ENCODE measurements around the gene FYB1. TPM values are rescaled to one million over a fixed set of nuclear protein-coding genes. Genes with fewer than 3 reads are reported as not detected.

The FYB1 gene
- total RNA-seq, 1 experiment from 2014 or later: 0.52 TPM

DNA sequence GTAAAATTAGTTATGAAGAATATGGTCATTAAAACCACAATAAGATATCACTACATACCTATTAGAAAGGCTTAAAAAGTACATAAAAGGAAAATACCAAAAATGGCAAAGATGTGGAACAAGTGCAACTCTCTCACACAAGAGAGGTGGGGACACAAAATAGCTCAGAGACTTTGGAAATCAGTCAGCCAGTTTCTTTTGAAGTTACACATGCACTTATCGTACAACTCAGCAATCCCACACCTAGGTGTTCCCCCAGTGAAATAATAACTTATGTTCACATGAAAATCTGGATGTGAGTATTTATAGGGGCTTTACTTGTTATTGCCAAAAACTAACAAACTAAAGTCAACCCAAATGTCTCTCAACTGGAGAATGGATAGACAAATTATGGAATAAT, 135.4 kb downstream of the FYB1 start:
- Mint-ChIP-seq H3K27me3 (ENCODE audit: low read depth) (no peaks in the 10 kb centered on the region), H3K36me3 (no peaks in the 10 kb centered on the region), H3K9me3 (0 out of 2 replicates have a peak, but pooled peaks cover 3% of the 10 kb centered on the region), H3K4me3 (no peak overlapping the region), H3K4me1 (0 out of 2 replicates have a peak, but pooled peaks cover 6% of the 10 kb centered on the region), H3K27ac (no peak overlapping the region)
- CTCF ChIA-PET: no interaction called here
- POLR2A ChIA-PET: interaction anchor here (0.6 kb wide), 1 partner anchor 134 kb away, joined by 3 read pairs; no protein-coding TSS in a partner anchor
- no peak for ATAC-seq
- no peak for DNase-seq (ENCODE audit: low spot score)
- TF ChIP-seq, protein P1, sequence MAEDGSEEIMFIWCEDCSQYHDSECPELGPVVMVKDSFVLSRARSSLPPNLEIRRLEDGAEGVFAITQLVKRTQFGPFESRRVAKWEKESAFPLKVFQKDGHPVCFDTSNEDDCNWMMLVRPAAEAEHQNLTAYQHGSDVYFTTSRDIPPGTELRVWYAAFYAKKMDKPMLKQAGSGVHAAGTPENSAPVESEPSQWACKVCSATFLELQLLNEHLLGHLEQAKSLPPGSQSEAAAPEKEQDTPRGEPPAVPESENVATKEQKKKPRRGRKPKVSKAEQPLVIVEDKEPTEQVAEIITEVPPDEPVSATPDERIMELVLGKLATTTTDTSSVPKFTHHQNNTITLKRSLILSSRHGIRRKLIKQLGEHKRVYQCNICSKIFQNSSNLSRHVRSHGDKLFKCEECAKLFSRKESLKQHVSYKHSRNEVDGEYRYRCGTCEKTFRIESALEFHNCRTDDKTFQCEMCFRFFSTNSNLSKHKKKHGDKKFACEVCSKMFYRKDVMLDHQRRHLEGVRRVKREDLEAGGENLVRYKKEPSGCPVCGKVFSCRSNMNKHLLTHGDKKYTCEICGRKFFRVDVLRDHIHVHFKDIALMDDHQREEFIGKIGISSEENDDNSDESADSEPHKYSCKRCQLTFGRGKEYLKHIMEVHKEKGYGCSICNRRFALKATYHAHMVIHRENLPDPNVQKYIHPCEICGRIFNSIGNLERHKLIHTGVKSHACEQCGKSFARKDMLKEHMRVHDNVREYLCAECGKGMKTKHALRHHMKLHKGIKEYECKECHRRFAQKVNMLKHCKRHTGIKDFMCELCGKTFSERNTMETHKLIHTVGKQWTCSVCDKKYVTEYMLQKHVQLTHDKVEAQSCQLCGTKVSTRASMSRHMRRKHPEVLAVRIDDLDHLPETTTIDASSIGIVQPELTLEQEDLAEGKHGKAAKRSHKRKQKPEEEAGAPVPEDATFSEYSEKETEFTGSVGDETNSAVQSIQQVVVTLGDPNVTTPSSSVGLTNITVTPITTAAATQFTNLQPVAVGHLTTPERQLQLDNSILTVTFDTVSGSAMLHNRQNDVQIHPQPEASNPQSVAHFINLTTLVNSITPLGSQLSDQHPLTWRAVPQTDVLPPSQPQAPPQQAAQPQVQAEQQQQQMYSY (CRISPR knock-in tag; IDR thresholded peaks at IDR 0.05): no peak
- TF ChIP-seq ELF4 (CRISPR knock-in tag; IDR thresholded peaks at IDR 0.05; ENCODE audit: low read depth) (no peak), NR2C2 (CRISPR knock-in tag; IDR thresholded peaks at IDR 0.05) (no peak), MXD4 (CRISPR knock-in tag; IDR thresholded peaks at IDR 0.05; ENCODE audit: borderline replicate concordance) (no peak), CREB1 (CRISPR knock-in tag; IDR thresholded peaks at IDR 0.05) (no peak), ZNF232 (CRISPR knock-in tag; IDR thresholded peaks at IDR 0.05) (no peak), FOXK1 (CRISPR knock-in tag; IDR thresholded peaks at IDR 0.05) (no peak), NFE2L1 (CRISPR knock-in tag; IDR thresholded peaks at IDR 0.05) (no peak), NFYB (CRISPR knock-in tag; conservative IDR thresholded peaks at IDR 0.05; ENCODE audit: low read depth) (no peak)
- TF ChIP-seq, protein P2, sequence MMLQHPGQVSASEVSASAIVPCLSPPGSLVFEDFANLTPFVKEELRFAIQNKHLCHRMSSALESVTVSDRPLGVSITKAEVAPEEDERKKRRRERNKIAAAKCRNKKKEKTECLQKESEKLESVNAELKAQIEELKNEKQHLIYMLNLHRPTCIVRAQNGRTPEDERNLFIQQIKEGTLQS (CRISPR knock-in tag; conservative IDR thresholded peaks at IDR 0.05): no peak
- TF ChIP-seq, protein P3, sequence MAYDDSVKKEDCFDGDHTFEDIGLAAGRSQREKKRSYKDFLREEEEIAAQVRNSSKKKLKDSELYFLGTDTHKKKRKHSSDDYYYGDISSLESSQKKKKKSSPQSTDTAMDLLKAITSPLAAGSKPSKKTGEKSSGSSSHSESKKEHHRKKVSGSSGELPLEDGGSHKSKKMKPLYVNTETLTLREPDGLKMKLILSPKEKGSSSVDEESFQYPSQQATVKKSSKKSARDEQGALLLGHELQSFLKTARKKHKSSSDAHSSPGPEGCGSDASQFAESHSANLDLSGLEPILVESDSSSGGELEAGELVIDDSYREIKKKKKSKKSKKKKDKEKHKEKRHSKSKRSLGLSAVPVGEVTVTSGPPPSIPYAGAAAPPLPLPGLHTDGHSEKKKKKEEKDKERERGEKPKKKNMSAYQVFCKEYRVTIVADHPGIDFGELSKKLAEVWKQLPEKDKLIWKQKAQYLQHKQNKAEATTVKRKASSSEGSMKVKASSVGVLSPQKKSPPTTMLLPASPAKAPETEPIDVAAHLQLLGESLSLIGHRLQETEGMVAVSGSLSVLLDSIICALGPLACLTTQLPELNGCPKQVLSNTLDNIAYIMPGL (CRISPR knock-in tag; IDR thresholded peaks at IDR 0.05): no peak
- TF ChIP-seq, protein P4, sequence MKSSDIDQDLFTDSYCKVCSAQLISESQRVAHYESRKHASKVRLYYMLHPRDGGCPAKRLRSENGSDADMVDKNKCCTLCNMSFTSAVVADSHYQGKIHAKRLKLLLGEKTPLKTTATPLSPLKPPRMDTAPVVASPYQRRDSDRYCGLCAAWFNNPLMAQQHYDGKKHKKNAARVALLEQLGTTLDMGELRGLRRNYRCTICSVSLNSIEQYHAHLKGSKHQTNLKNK (CRISPR knock-in tag; IDR thresholded peaks at IDR 0.05): no peak
- TF ChIP-seq, protein P5, sequence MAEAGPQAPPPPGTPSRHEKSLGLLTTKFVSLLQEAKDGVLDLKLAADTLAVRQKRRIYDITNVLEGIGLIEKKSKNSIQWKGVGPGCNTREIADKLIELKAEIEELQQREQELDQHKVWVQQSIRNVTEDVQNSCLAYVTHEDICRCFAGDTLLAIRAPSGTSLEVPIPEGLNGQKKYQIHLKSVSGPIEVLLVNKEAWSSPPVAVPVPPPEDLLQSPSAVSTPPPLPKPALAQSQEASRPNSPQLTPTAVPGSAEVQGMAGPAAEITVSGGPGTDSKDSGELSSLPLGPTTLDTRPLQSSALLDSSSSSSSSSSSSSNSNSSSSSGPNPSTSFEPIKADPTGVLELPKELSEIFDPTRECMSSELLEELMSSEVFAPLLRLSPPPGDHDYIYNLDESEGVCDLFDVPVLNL (CRISPR knock-in tag; IDR thresholded peaks at IDR 0.05; ENCODE audit: borderline replicate concordance, low read depth): no peak
- TF ChIP-seq, protein P6, sequence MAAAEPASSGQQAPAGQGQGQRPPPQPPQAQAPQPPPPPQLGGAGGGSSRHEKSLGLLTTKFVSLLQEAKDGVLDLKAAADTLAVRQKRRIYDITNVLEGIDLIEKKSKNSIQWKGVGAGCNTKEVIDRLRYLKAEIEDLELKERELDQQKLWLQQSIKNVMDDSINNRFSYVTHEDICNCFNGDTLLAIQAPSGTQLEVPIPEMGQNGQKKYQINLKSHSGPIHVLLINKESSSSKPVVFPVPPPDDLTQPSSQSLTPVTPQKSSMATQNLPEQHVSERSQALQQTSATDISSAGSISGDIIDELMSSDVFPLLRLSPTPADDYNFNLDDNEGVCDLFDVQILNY (CRISPR knock-in tag; IDR thresholded peaks at IDR 0.05): no peak
- TF ChIP-seq, protein P7, sequence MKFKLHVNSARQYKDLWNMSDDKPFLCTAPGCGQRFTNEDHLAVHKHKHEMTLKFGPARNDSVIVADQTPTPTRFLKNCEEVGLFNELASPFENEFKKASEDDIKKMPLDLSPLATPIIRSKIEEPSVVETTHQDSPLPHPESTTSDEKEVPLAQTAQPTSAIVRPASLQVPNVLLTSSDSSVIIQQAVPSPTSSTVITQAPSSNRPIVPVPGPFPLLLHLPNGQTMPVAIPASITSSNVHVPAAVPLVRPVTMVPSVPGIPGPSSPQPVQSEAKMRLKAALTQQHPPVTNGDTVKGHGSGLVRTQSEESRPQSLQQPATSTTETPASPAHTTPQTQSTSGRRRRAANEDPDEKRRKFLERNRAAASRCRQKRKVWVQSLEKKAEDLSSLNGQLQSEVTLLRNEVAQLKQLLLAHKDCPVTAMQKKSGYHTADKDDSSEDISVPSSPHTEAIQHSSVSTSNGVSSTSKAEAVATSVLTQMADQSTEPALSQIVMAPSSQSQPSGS (CRISPR knock-in tag; IDR thresholded peaks at IDR 0.05; ENCODE audit: borderline replicate concordance, low read depth): no peak
- TF ChIP-seq, protein P8, sequence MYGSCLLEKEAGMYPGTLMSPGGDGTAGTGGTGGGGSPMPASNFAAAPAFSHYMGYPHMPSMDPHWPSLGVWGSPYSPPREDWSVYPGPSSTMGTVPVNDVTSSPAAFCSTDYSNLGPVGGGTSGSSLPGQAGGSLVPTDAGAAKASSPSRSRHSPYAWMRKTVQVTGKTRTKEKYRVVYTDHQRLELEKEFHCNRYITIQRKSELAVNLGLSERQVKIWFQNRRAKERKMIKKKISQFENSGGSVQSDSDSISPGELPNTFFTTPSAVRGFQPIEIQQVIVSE (CRISPR knock-in tag; IDR thresholded peaks at IDR 0.05; ENCODE audit: borderline replicate concordance): no peak
- TF ChIP-seq, protein P9, sequence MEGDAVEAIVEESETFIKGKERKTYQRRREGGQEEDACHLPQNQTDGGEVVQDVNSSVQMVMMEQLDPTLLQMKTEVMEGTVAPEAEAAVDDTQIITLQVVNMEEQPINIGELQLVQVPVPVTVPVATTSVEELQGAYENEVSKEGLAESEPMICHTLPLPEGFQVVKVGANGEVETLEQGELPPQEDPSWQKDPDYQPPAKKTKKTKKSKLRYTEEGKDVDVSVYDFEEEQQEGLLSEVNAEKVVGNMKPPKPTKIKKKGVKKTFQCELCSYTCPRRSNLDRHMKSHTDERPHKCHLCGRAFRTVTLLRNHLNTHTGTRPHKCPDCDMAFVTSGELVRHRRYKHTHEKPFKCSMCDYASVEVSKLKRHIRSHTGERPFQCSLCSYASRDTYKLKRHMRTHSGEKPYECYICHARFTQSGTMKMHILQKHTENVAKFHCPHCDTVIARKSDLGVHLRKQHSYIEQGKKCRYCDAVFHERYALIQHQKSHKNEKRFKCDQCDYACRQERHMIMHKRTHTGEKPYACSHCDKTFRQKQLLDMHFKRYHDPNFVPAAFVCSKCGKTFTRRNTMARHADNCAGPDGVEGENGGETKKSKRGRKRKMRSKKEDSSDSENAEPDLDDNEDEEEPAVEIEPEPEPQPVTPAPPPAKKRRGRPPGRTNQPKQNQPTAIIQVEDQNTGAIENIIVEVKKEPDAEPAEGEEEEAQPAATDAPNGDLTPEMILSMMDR (IDR thresholded peaks at IDR 0.05): no peak

Data from WTC11 (cell line).